MG63 (cell line): Measurements from ENCODE around the gene ZFPM1. TPM values are rescaled to one million over a fixed set of nuclear protein-coding genes. Genes with fewer than 3 reads are reported as not detected.

ENCODE experiments used
- DNase-seq: peaks from one replicate; pipeline ENCODE4 v3.0.0-alpha.2; 2020
- H3K27me3 ChIP-seq: fragments of 250-450 bp; sonication (Bioruptor Pico); 2 replicates; pipeline ENCODE4 v1.5.1; 2020; ENCODE audit warnings: mild to moderate bottlenecking, moderate library complexity
- H3K36me3 ChIP-seq: fragments of 250-450 bp; sonication (Bioruptor Pico); 2 replicates; pipeline ENCODE4 v1.5.1; 2020; ENCODE audit warnings: mild to moderate bottlenecking, moderate library complexity
- H3K4me3 ChIP-seq: fragments of 250-450 bp; sonication (Bioruptor Pico); 2 replicates; pipeline ENCODE4 v1.5.1; 2020; ENCODE audit warnings: mild to moderate bottlenecking, moderate library complexity
- H3K9me3 ChIP-seq: fragments of 250-450 bp; sonication (Bioruptor Pico); 2 replicates; pipeline ENCODE4 v1.5.1; 2020; ENCODE audit warnings: mild to moderate bottlenecking, moderate library complexity
- total RNA-seq: library from RNA; depleted of rRNA; stranded (reverse); fragments of >200 nt; shearing (Covaris generic); gene quantifications from 2 replicates; pipeline ENCODE4 v1.2.3, GENCODE V29; 2014; ENCODE audit warnings: low replicate concordance

ZFPM1 gene
- total RNA-seq, 1 experiment from 2014 or later, result 0.33 TPM

GRCh38 chr16:88536971-88537751 lies 84.1 kb downstream of the ZFPM1 start:
- H3K4me3 ChIP-seq, result no peak overlapping the region
- no peaks in the 10 kb centered on the region for H3K36me3 ChIP-seq
- no peak for DNase-seq
- no peaks in the 10 kb centered on the region for H3K9me3 ChIP-seq
- H3K27me3 ChIP-seq, result no peaks in the 10 kb centered on the region

GRCh38 chr16:88537859-88538258 lies 84.8 kb downstream of the ZFPM1 start:
- Histone ChIP-seq H3K36me3 (no peaks in the 10 kb centered on the region), H3K4me3 (no peak overlapping the region), H3K27me3 (no peaks in the 10 kb centered on the region), H3K9me3 (no peaks in the 10 kb centered on the region)
- no peak for DNase-seq

- H3K9me3 ChIP-seq, result peaks cover 5% of the 10 kb centered on the region
- no peak for DNase-seq
- no peaks in the 10 kb centered on the region for H3K27me3 ChIP-seq
- no peak overlapping the region for H3K4me3 ChIP-seq
- H3K36me3 ChIP-seq, result no peaks in the 10 kb centered on the region
Observed at GRCh38 chr16:88538366-88539060, 85.4 kb downstream of the ZFPM1 start.

GRCh38 chr16:88539261-88539651 lies 86.2 kb downstream of the ZFPM1 start:
- Histone ChIP-seq H3K27me3 (no peaks in the 10 kb centered on the region), H3K36me3 (no peaks in the 10 kb centered on the region), H3K4me3 (no peak overlapping the region), H3K9me3 (peaks cover 8% of the 10 kb centered on the region)
- DNase-seq, result no peak

GRCh38 chr16:88539652-88540345 lies 86.7 kb downstream of the ZFPM1 start:
- no peaks in the 10 kb centered on the region for H3K36me3 ChIP-seq
- H3K9me3 ChIP-seq, result peaks cover 8% of the 10 kb centered on the region
- H3K4me3 ChIP-seq, result no peak overlapping the region
- H3K27me3 ChIP-seq, result no peaks in the 10 kb centered on the region
- DNase-seq, result no peak

- Histone ChIP-seq H3K36me3 (no peaks in the 10 kb centered on the region), H3K27me3 (no peaks in the 10 kb centered on the region), H3K9me3 (peaks cover 8% of the 10 kb centered on the region), H3K4me3 (no peak overlapping the region)
- no peak for DNase-seq
Observed at GRCh38 chr16:88540346-88540977, 87.4 kb downstream of the ZFPM1 start.

GRCh38 chr16:88541831-88542616 lies 88.9 kb downstream of the ZFPM1 start:
- Histone ChIP-seq H3K27me3 (no peaks in the 10 kb centered on the region), H3K36me3 (no peaks in the 10 kb centered on the region), H3K4me3 (no peak overlapping the region), H3K9me3 (peaks cover 8% of the 10 kb centered on the region)
- no peak for DNase-seq

GRCh38 chr16:88543230-88543813 lies 90.2 kb downstream of the ZFPM1 start:
- Histone ChIP-seq H3K9me3 (peaks cover 8% of the 10 kb centered on the region), H3K27me3 (no peaks in the 10 kb centered on the region), H3K36me3 (no peaks in the 10 kb centered on the region), H3K4me3 (no peak overlapping the region)
- DNase-seq, result no peak

GRCh38 chr16:88545781-88546180 lies 92.7 kb downstream of the ZFPM1 start:
- Histone ChIP-seq H3K27me3 (no peaks in the 10 kb centered on the region), H3K9me3 (peaks cover 8% of the 10 kb centered on the region), H3K36me3 (no peaks in the 10 kb centered on the region), H3K4me3 (no peak overlapping the region)
- DNase-seq, result no peak

GRCh38 chr16:88548131-88548874 lies 95.2 kb downstream of the ZFPM1 start:
- no peak for DNase-seq
- peaks cover 5% of the 10 kb centered on the region for H3K9me3 ChIP-seq
- H3K4me3 ChIP-seq, result no peak overlapping the region
- H3K36me3 ChIP-seq, result no peaks in the 10 kb centered on the region
- H3K27me3 ChIP-seq, result no peaks in the 10 kb centered on the region

- Histone ChIP-seq H3K27me3 (no peaks in the 10 kb centered on the region), H3K4me3 (no peak overlapping the region), H3K36me3 (no peaks in the 10 kb centered on the region), H3K9me3 (no peaks in the 10 kb centered on the region)
- no peak for DNase-seq
Observed at GRCh38 chr16:88548985-88549384, 95.9 kb downstream of the ZFPM1 start.

GRCh38 chr16:88549671-88550245 lies 96.7 kb downstream of the ZFPM1 start:
- no peaks in the 10 kb centered on the region for H3K9me3 ChIP-seq
- no peak overlapping the region for H3K4me3 ChIP-seq
- no peak for DNase-seq
- H3K27me3 ChIP-seq, result no peaks in the 10 kb centered on the region
- no peaks in the 10 kb centered on the region for H3K36me3 ChIP-seq

GRCh38 chr16:88550246-88550661 lies 97.2 kb downstream of the ZFPM1 start:
- no peaks in the 10 kb centered on the region for H3K36me3 ChIP-seq
- H3K9me3 ChIP-seq, result no peaks in the 10 kb centered on the region
- no peak for DNase-seq
- no peaks in the 10 kb centered on the region for H3K27me3 ChIP-seq
- no peak overlapping the region for H3K4me3 ChIP-seq

GRCh38 chr16:88552166-88552565 lies 99.1 kb downstream of the ZFPM1 start:
- no peak for DNase-seq
- no peaks in the 10 kb centered on the region for H3K27me3 ChIP-seq
- H3K36me3 ChIP-seq, result no peaks in the 10 kb centered on the region
- no peak overlapping the region for H3K4me3 ChIP-seq
- H3K9me3 ChIP-seq, result no peaks in the 10 kb centered on the region

GRCh38 chr16:88552815-88553214 lies 99.7 kb downstream of the ZFPM1 start:
- no peak for DNase-seq
- Histone ChIP-seq H3K36me3 (no peaks in the 10 kb centered on the region), H3K27me3 (no peaks in the 10 kb centered on the region), H3K4me3 (no peak overlapping the region), H3K9me3 (no peaks in the 10 kb centered on the region)
